Measurements from ENCODE around the gene DDA1.
"Not testable (repeated sequence)": the region's sequence is repeated elsewhere in the genome, so short reads cannot be mapped to it uniquely, and the experiment has no call there.

DDA1 gene

GRCh38 chr19:17348700-17349099 is 39.3 kb downstream of the DDA1 start:
- Histone ChIP-seq H3K4me3 (ENCODE audit: low read length) (no peak overlapping the region), H3K4me1 (ENCODE audit: control insufficient read depth, insufficient read depth, low read length) (no peaks in the 10 kb centered on the region), H3K9me3 (ENCODE audit: control insufficient read depth, low read length) (no peaks in the 10 kb centered on the region), H3K36me3 (ENCODE audit: control insufficient read depth, insufficient read depth, low read length) (no peaks in the 10 kb centered on the region), H3K27me3 (ENCODE audit: control insufficient read depth, insufficient read depth, low read length) (peaks cover 12% of the 10 kb centered on the region), H3K9ac (ENCODE audit: low read length) (no peak overlapping the region)

GRCh38 chr19:17351815-17352435 is 42.6 kb downstream of the DDA1 start:
- Histone ChIP-seq H3K4me1 (ENCODE audit: control insufficient read depth, insufficient read depth, low read length) (no peaks in the 10 kb centered on the region), H3K27me3 (ENCODE audit: control insufficient read depth, insufficient read depth, low read length) (peaks cover 12% of the 10 kb centered on the region), H3K4me3 (ENCODE audit: low read length) (no peak overlapping the region), H3K9me3 (ENCODE audit: control insufficient read depth, low read length) (no peaks in the 10 kb centered on the region), H3K9ac (ENCODE audit: low read length) (no peak overlapping the region), H3K36me3 (ENCODE audit: control insufficient read depth, insufficient read depth, low read length) (no peaks in the 10 kb centered on the region)

GRCh38 chr19:17352608-17353280 is 43.4 kb downstream of the DDA1 start:
- no peaks in the 10 kb centered on the region for H3K36me3 ChIP-seq (ENCODE audit: control insufficient read depth, insufficient read depth, low read length)
- peaks cover 12% of the 10 kb centered on the region for H3K27me3 ChIP-seq (ENCODE audit: control insufficient read depth, insufficient read depth, low read length)
- no peaks in the 10 kb centered on the region for H3K9me3 ChIP-seq (ENCODE audit: control insufficient read depth, low read length)
- H3K4me3 ChIP-seq (ENCODE audit: low read length), result no peak overlapping the region
- H3K9ac ChIP-seq (ENCODE audit: low read length), result no peak overlapping the region
- H3K4me1 ChIP-seq (ENCODE audit: control insufficient read depth, insufficient read depth, low read length), result no peaks in the 10 kb centered on the region

- H3K36me3 ChIP-seq (ENCODE audit: control insufficient read depth, insufficient read depth, low read length), result no peaks in the 10 kb centered on the region
These were observed 44.0 kb downstream of the DDA1 start for GRCh38 chr19:17353386-17353785.

GRCh38 chr19:17357078-17357666 is 47.8 kb downstream of the DDA1 start:
- Histone ChIP-seq H3K4me1 (ENCODE audit: control insufficient read depth, insufficient read depth, low read length) (no peaks in the 10 kb centered on the region), H3K4me3 (ENCODE audit: low read length) (no peak overlapping the region), H3K9ac (ENCODE audit: low read length) (no peak overlapping the region), H3K27me3 (ENCODE audit: control insufficient read depth, insufficient read depth, low read length) (no peaks in the 10 kb centered on the region), H3K9me3 (ENCODE audit: control insufficient read depth, low read length) (no peaks in the 10 kb centered on the region), H3K36me3 (ENCODE audit: control insufficient read depth, insufficient read depth, low read length) (no peaks in the 10 kb centered on the region)

More at GRCh38 chr19:17353386-17353785, 44.0 kb downstream of the DDA1 start:
- Histone ChIP-seq H3K27me3 (ENCODE audit: control insufficient read depth, insufficient read depth, low read length) (peaks cover 12% of the 10 kb centered on the region), H3K4me1 (ENCODE audit: control insufficient read depth, insufficient read depth, low read length) (no peaks in the 10 kb centered on the region), H3K9ac (ENCODE audit: low read length) (no peak overlapping the region), H3K4me3 (ENCODE audit: low read length) (no peak overlapping the region), H3K9me3 (ENCODE audit: control insufficient read depth, low read length) (no peaks in the 10 kb centered on the region)

- H3K9ac ChIP-seq (ENCODE audit: low read length), result no peak overlapping the region
- H3K9me3 ChIP-seq (ENCODE audit: control insufficient read depth, low read length), result no peaks in the 10 kb centered on the region
- no peaks in the 10 kb centered on the region for H3K36me3 ChIP-seq (ENCODE audit: control insufficient read depth, insufficient read depth, low read length)
- H3K27me3 ChIP-seq (ENCODE audit: control insufficient read depth, insufficient read depth, low read length), result no peaks in the 10 kb centered on the region
- H3K4me1 ChIP-seq (ENCODE audit: control insufficient read depth, insufficient read depth, low read length), result no peaks in the 10 kb centered on the region
- no peak overlapping the region for H3K4me3 ChIP-seq (ENCODE audit: low read length)
These were observed 48.4 kb downstream of the DDA1 start for GRCh38 chr19:17357724-17358123.

GRCh38 chr19:17358395-17358794 is 49.0 kb downstream of the DDA1 start:
- no peak overlapping the region for H3K4me3 ChIP-seq (ENCODE audit: low read length)
- no peak overlapping the region for H3K9ac ChIP-seq (ENCODE audit: low read length)

GRCh38 chr19:17359905-17360800 is 50.8 kb downstream of the DDA1 start:
- H3K4me1 ChIP-seq (ENCODE audit: control insufficient read depth, insufficient read depth, low read length), result no peaks in the 10 kb centered on the region
- H3K36me3 ChIP-seq (ENCODE audit: control insufficient read depth, insufficient read depth, low read length), result no peaks in the 10 kb centered on the region

More at GRCh38 chr19:17358395-17358794, 49.0 kb downstream of the DDA1 start:
- no peaks in the 10 kb centered on the region for H3K36me3 ChIP-seq (ENCODE audit: control insufficient read depth, insufficient read depth, low read length)
- H3K27me3 ChIP-seq (ENCODE audit: control insufficient read depth, insufficient read depth, low read length), result no peaks in the 10 kb centered on the region
- no peaks in the 10 kb centered on the region for H3K9me3 ChIP-seq (ENCODE audit: control insufficient read depth, low read length)
- H3K4me1 ChIP-seq (ENCODE audit: control insufficient read depth, insufficient read depth, low read length), result no peaks in the 10 kb centered on the region

GRCh38 chr19:17363852-17364605 is 54.7 kb downstream of the DDA1 start:
- H3K27me3 ChIP-seq (ENCODE audit: control insufficient read depth, insufficient read depth, low read length); H3K4me1 ChIP-seq (ENCODE audit: control insufficient read depth, insufficient read depth, low read length); H3K36me3 ChIP-seq (ENCODE audit: control insufficient read depth, insufficient read depth, low read length); H3K9me3 ChIP-seq (ENCODE audit: control insufficient read depth, low read length); H3K9ac ChIP-seq (ENCODE audit: low read length); H3K4me3 ChIP-seq (ENCODE audit: low read length): not testable (repeated sequence)

More at GRCh38 chr19:17359905-17360800, 50.8 kb downstream of the DDA1 start:
- no peak overlapping the region for H3K9ac ChIP-seq (ENCODE audit: low read length)
- H3K9me3 ChIP-seq (ENCODE audit: control insufficient read depth, low read length), result no peaks in the 10 kb centered on the region
- no peak overlapping the region for H3K4me3 ChIP-seq (ENCODE audit: low read length)
- H3K27me3 ChIP-seq (ENCODE audit: control insufficient read depth, insufficient read depth, low read length), result no peaks in the 10 kb centered on the region

GRCh38 chr19:17365361-17365760 is 56.0 kb downstream of the DDA1 start:
- H3K4me1 ChIP-seq (ENCODE audit: control insufficient read depth, insufficient read depth, low read length), result no peaks in the 10 kb centered on the region
- no peak overlapping the region for H3K4me3 ChIP-seq (ENCODE audit: low read length)
- H3K9ac ChIP-seq (ENCODE audit: low read length), result no peak overlapping the region

GRCh38 chr19:17370026-17370587 is 60.7 kb downstream of the DDA1 start:
- Histone ChIP-seq H3K9ac (ENCODE audit: low read length) (no peak overlapping the region), H3K36me3 (ENCODE audit: control insufficient read depth, insufficient read depth, low read length) (no peaks in the 10 kb centered on the region), H3K9me3 (ENCODE audit: control insufficient read depth, low read length) (no peaks in the 10 kb centered on the region), H3K4me3 (ENCODE audit: low read length) (no peak overlapping the region), H3K4me1 (ENCODE audit: control insufficient read depth, insufficient read depth, low read length) (no peaks in the 10 kb centered on the region), H3K27me3 (ENCODE audit: control insufficient read depth, insufficient read depth, low read length) (no peaks in the 10 kb centered on the region)

More at GRCh38 chr19:17365361-17365760, 56.0 kb downstream of the DDA1 start:
- Histone ChIP-seq H3K36me3 (ENCODE audit: control insufficient read depth, insufficient read depth, low read length) (no peaks in the 10 kb centered on the region), H3K27me3 (ENCODE audit: control insufficient read depth, insufficient read depth, low read length) (no peaks in the 10 kb centered on the region), H3K9me3 (ENCODE audit: control insufficient read depth, low read length) (no peaks in the 10 kb centered on the region)
